Measurements from ENCODE around the gene RBM15B. TPM values are rescaled to one million over a fixed set of nuclear protein-coding genes. Genes with fewer than 3 reads are reported as not detected.

RBM15B gene
- total RNA-seq, 1 donor: 25.3 TPM

DNA sequence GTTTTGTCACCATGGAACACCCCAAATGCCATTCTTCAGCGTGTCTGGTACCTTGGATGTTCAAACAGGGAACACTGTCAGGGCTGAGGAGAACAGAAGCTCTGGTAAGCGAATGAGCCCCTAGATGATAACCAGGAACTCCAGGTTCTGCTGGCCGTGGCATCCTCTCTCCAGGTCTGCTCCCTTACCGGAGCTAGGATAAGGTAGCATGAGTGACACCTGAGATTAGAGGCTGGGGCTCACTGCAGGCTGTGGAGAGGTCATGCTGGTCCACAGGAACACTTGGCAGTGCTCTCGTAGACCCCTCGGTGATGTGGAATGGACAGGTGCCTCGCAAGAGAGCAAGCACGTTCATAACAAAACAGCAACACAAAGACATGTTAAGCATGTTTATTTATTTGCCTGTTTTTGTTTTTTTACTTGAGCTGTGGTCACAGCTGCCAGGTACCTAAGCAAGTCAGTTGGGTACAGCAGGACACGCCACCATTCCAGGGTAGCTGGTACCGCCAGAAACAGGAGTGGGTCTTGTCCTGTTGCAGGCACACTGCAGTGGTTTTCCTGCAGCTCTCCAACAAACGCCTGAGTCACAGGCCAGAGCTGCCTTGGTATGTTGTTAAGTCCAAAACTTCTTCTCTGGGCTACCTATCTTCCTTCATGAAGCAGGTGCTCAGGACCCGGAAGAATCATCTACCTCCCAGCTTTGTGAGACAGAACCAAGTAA lies 4.6 kb downstream of the RBM15B start:
- Histone ChIP-seq H3K9me3 (ENCODE audit: low read depth, low read length) (no peaks in the 10 kb centered on the region), H3K4me1 (ENCODE audit: insufficient read depth, low read length) (peaks cover 50% of the 10 kb centered on the region), H3K4me3 (ENCODE audit: low read length) (no peak overlapping the region), H3K27me3 (ENCODE audit: insufficient read depth, low read length) (no peaks in the 10 kb centered on the region)

GRCh38 chr3:51396401-51396800 lies 5.3 kb downstream of the RBM15B start:
- peaks cover 52% of the 10 kb centered on the region for H3K4me1 ChIP-seq (ENCODE audit: insufficient read depth, low read length)
- no peak overlapping the region for H3K4me3 ChIP-seq (ENCODE audit: low read length)
- H3K27me3 ChIP-seq (ENCODE audit: insufficient read depth, low read length): no peaks in the 10 kb centered on the region
- no peaks in the 10 kb centered on the region for H3K9me3 ChIP-seq (ENCODE audit: low read depth, low read length)

DNA sequence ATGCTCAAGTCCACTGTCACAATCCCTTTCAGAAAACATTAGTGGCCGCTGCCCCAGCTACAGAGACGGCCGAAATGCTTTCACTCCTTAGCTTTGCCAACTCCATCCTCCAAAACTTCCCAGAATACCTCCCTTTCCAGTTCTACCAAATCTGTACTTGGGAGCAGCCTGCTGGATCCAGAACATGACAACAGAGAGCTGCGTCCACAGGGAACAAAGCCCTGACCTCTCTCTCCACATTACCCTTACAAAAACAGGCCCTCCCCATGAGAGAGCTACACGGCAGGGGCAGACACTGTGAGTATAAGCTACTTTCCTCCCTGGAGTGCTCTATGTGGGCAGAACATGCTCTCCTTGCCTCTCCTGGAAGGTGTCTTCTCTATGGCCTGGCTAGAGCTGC lies 6.3 kb downstream of the RBM15B start:
- no peaks in the 10 kb centered on the region for H3K27me3 ChIP-seq (ENCODE audit: insufficient read depth, low read length)
- H3K4me1 ChIP-seq (ENCODE audit: insufficient read depth, low read length): peaks cover 52% of the 10 kb centered on the region
- no peak overlapping the region for H3K4me3 ChIP-seq (ENCODE audit: low read length)
- H3K9me3 ChIP-seq (ENCODE audit: low read depth, low read length): no peaks in the 10 kb centered on the region

- peaks cover 50% of the 10 kb centered on the region for H3K4me1 ChIP-seq (ENCODE audit: insufficient read depth, low read length)
- H3K27me3 ChIP-seq (ENCODE audit: insufficient read depth, low read length): no peaks in the 10 kb centered on the region
- H3K4me3 ChIP-seq (ENCODE audit: low read length): no peak overlapping the region
- no peaks in the 10 kb centered on the region for H3K9me3 ChIP-seq (ENCODE audit: low read depth, low read length)
These were observed 7.7 kb downstream of the RBM15B start for GRCh38 chr3:51398595-51399310.

DNA sequence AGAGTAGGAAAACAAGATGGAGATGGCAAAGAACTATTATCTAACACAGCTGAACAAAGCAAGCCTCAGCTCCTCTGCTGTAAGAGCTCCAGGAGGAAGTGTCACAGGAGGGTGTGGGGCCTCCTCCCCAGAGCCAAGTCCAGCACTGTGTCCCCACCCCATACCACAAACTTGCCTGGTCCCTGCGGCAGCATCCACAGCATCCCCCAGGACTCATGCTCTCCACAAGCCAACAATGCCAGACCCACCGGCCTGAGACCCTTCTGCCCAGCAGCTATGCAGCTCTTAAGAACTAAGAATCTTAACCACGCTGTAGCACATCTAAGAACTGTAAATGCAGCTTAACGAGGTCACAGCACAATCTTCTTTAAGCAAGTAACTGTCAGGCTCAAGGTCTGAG lies 9.1 kb downstream of the RBM15B start:
- H3K27me3 ChIP-seq (ENCODE audit: insufficient read depth, low read length): no peaks in the 10 kb centered on the region
- H3K9me3 ChIP-seq (ENCODE audit: low read depth, low read length): no peaks in the 10 kb centered on the region
- H3K4me1 ChIP-seq (ENCODE audit: insufficient read depth, low read length): peaks cover 40% of the 10 kb centered on the region
- no peak overlapping the region for H3K4me3 ChIP-seq (ENCODE audit: low read length)

GRCh38 chr3:51401735-51402134 lies 10.7 kb downstream of the RBM15B start:
- H3K4me3 ChIP-seq (ENCODE audit: low read length): no peak overlapping the region
- H3K4me1 ChIP-seq (ENCODE audit: insufficient read depth, low read length): peaks cover 34% of the 10 kb centered on the region
- H3K9me3 ChIP-seq (ENCODE audit: low read depth, low read length): no peaks in the 10 kb centered on the region
- H3K27me3 ChIP-seq (ENCODE audit: insufficient read depth, low read length): no peaks in the 10 kb centered on the region

GRCh38 chr3:51403675-51404074 lies 12.6 kb downstream of the RBM15B start:
- no peaks in the 10 kb centered on the region for H3K9me3 ChIP-seq (ENCODE audit: low read depth, low read length)
- no peaks in the 10 kb centered on the region for H3K27me3 ChIP-seq (ENCODE audit: insufficient read depth, low read length)
- peaks cover 34% of the 10 kb centered on the region for H3K4me1 ChIP-seq (ENCODE audit: insufficient read depth, low read length)
- no peak overlapping the region for H3K4me3 ChIP-seq (ENCODE audit: low read length)

- H3K9me3 ChIP-seq (ENCODE audit: low read depth, low read length): no peaks in the 10 kb centered on the region
- peaks cover 4% of the 10 kb centered on the region for H3K4me1 ChIP-seq (ENCODE audit: insufficient read depth, low read length)
- no peak overlapping the region for H3K4me3 ChIP-seq (ENCODE audit: low read length)
- no peaks in the 10 kb centered on the region for H3K27me3 ChIP-seq (ENCODE audit: insufficient read depth, low read length)
These were observed 16.9 kb downstream of the RBM15B start for GRCh38 chr3:51408021-51408420.

- no peaks in the 10 kb centered on the region for H3K27me3 ChIP-seq (ENCODE audit: insufficient read depth, low read length)
- H3K4me1 ChIP-seq (ENCODE audit: insufficient read depth, low read length): no peaks in the 10 kb centered on the region
- no peaks in the 10 kb centered on the region for H3K9me3 ChIP-seq (ENCODE audit: low read depth, low read length)
- no peak overlapping the region for H3K4me3 ChIP-seq (ENCODE audit: low read length)
These were observed 17.7 kb downstream of the RBM15B start for GRCh38 chr3:51408813-51409212.

DNA sequence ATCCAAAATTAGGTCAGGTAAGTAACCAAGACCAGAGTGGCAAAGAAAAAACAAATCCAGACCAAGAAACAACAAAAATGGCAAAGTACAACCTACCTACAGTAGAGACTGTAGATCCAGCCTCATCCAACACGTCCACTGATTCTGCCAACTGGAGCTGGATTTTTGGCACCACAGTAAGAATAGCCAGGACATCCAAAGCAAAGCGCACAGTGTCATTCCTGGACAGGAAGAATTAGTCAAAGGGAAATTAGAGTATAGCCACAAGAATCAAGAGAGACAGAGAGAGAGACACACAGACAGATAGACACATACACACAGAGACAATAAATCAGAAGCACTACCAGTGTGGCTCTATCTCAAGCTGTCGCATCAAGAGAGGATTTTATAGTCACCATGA lies 31.1 kb downstream of the RBM15B start:
- H3K27me3 ChIP-seq (ENCODE audit: insufficient read depth, low read length): no peaks in the 10 kb centered on the region
- H3K4me3 ChIP-seq (ENCODE audit: low read length): no peak overlapping the region
- no peaks in the 10 kb centered on the region for H3K9me3 ChIP-seq (ENCODE audit: low read depth, low read length)
- no peaks in the 10 kb centered on the region for H3K4me1 ChIP-seq (ENCODE audit: insufficient read depth, low read length)

- Histone ChIP-seq H3K4me3 (ENCODE audit: low read length) (no peak overlapping the region), H3K27me3 (ENCODE audit: insufficient read depth, low read length) (no peaks in the 10 kb centered on the region), H3K9me3 (ENCODE audit: low read depth, low read length) (no peaks in the 10 kb centered on the region), H3K4me1 (ENCODE audit: insufficient read depth, low read length) (no peaks in the 10 kb centered on the region)
These were observed 35.8 kb downstream of the RBM15B start for GRCh38 chr3:51426921-51427320.

- Histone ChIP-seq H3K4me1 (ENCODE audit: insufficient read depth, low read length) (no peaks in the 10 kb centered on the region), H3K4me3 (ENCODE audit: low read length) (no peak overlapping the region), H3K9me3 (ENCODE audit: low read depth, low read length) (no peaks in the 10 kb centered on the region), H3K27me3 (ENCODE audit: insufficient read depth, low read length) (no peaks in the 10 kb centered on the region)
These were observed 38.1 kb downstream of the RBM15B start for GRCh38 chr3:51429138-51429537.

GRCh38 chr3:51434110-51434509 lies 43.0 kb downstream of the RBM15B start:
- no peaks in the 10 kb centered on the region for H3K27me3 ChIP-seq (ENCODE audit: insufficient read depth, low read length)
- H3K4me3 ChIP-seq (ENCODE audit: low read length): no peak overlapping the region
- no peaks in the 10 kb centered on the region for H3K9me3 ChIP-seq (ENCODE audit: low read depth, low read length)
- no peaks in the 10 kb centered on the region for H3K4me1 ChIP-seq (ENCODE audit: insufficient read depth, low read length)

DNA sequence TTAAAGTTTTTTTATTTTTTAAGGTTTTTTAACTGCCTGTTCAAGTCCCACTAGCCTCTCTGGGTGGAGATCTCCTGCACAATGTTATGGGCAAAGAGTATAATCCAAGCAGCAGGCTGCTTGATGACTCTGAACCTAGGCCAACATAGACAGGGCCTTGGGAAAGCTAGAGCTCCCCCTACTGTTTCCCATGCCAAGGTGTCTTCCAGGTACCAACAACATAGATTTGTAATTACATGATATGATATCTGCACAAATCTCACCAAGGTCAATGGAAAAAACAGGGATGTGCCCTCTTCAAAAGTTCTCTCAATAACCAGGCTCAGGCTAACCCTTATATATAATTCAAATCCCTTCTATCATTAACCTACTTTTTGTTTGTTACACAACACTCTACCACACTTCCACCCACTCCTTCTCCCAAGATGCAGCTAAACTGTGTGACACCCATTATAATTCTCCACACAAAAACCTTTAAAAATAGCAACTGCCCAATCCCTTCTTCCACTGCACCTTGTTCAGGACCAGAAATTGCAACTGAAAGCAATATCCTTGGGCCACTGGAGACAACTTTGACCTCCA lies 43.8 kb downstream of the RBM15B start:
- H3K4me3 ChIP-seq (ENCODE audit: low read length): no peak overlapping the region

GRCh38 chr3:51436998-51437639 lies 46.0 kb downstream of the RBM15B start:
- Histone ChIP-seq H3K27me3 (ENCODE audit: insufficient read depth, low read length) (no peaks in the 10 kb centered on the region), H3K4me1 (ENCODE audit: insufficient read depth, low read length) (no peaks in the 10 kb centered on the region), H3K9me3 (ENCODE audit: low read depth, low read length) (no peaks in the 10 kb centered on the region), H3K4me3 (ENCODE audit: low read length) (no peak overlapping the region)

More for the DNA sequence above, 43.8 kb downstream of the RBM15B start:
- Histone ChIP-seq H3K27me3 (ENCODE audit: insufficient read depth, low read length) (no peaks in the 10 kb centered on the region), H3K9me3 (ENCODE audit: low read depth, low read length) (no peaks in the 10 kb centered on the region), H3K4me1 (ENCODE audit: insufficient read depth, low read length) (no peaks in the 10 kb centered on the region)

All from mononuclear cell (primary cell).